ENCODE measurements around the gene GRK5.
A peak's percentile ranks its signal among the peaks of the same experiment; 100 is the strongest.

The GRK5 gene

DNA sequence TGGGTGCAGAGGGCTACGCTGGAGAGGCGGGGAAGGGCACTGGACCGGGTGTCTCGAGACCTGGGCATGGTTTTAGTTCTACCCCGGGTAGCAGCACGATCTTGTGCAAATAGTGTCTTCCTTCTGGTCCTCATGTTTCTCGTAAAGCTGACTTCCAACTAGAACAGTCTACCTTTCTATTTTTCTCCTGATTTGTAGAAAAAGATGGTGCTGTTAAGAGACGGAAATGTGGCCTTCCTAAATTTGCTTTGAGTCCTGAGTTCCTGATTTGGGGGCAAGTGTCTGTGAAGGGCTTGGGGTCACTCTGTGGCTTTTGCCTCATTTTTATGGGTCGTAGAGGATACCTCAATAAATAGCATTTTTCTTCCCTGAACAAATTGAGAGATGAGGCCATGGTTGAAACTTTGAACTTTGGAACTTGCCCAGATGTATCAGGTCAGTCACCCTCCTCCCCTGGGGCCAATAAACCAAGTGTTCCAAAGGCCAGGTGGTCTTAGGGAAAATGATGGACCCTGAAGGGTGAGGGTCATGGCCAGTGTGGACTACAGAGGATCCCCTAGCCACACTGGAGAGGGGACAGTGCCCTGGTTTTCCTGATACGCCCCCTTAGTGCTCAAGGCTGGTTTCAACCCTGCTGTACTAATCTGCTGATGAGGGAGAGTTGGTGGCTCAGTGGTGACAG, 45.2 kb downstream of the GRK5 start:
- ChIA-PET POLR2A (interaction anchor here (0.7 to 1.3 kb wide), 3 partner anchors 41 to 119 kb away, joined by 3 to 5 read pairs (median 4); partner anchors contain the start of gene GRK5), CTCF (interaction anchor here (0.8 to 4.9 kb wide), 8 partner anchors 10 to 164 kb away, joined by 3 to 24 read pairs (median 4); partner anchors contain the start of gene GRK5)
- DNase-seq (ENCODE audit: low read depth, low spot score): no peak
- TF ChIP-seq, protein P1, sequence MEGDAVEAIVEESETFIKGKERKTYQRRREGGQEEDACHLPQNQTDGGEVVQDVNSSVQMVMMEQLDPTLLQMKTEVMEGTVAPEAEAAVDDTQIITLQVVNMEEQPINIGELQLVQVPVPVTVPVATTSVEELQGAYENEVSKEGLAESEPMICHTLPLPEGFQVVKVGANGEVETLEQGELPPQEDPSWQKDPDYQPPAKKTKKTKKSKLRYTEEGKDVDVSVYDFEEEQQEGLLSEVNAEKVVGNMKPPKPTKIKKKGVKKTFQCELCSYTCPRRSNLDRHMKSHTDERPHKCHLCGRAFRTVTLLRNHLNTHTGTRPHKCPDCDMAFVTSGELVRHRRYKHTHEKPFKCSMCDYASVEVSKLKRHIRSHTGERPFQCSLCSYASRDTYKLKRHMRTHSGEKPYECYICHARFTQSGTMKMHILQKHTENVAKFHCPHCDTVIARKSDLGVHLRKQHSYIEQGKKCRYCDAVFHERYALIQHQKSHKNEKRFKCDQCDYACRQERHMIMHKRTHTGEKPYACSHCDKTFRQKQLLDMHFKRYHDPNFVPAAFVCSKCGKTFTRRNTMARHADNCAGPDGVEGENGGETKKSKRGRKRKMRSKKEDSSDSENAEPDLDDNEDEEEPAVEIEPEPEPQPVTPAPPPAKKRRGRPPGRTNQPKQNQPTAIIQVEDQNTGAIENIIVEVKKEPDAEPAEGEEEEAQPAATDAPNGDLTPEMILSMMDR (IDR thresholded peaks at IDR 0.05; ENCODE audit: insufficient read depth, low read length, missing control alignments): no peak
- H3K4me3 ChIP-seq (ENCODE audit: low read depth, low read length): no peak overlapping the region

DNA sequence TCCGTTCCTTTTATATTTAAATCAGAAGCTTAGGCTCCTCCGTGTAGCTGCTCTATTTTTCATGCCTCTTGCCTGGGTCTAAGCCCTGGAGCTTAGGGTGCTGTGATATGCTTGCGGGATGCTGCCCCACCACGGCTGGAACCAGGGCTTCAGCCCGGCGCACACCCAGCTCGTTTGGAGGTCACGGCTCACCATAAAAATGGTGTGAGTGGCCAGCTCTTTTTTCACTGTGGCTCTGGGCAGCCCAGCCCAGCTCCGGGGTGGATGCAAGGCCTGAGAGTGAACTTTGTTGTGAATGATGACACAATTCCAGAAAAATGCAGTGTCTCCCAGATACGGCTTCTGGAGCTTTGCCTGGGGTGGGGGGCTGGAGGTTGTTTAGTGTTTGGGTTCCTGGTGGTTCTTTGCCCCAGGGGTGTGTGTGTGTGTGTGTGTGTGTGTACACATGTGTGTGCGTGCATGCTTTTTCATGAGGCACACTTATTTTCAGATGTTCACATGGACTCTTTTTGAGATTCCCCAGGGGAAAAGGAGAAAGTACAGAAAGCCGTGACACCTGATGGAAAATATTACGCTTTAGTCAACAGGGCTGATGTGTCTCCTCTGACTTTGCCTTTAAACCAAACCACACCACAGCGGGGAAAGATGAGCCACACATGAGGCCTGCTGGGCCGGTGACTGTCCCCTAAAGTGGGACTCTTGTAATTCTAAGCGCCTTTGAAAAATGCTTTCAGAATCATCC, 46.2 kb downstream of the GRK5 start:
- TF ChIP-seq, protein P1 (IDR thresholded peaks at IDR 0.05; ENCODE audit: insufficient read depth, low read length, missing control alignments): peak; percentile 22
- CTCF ChIA-PET: interaction anchor here (0.8 to 4.9 kb wide), 6 partner anchors 10 to 163 kb away, joined by 3 to 24 read pairs (median 8); partner anchors contain the start of gene GRK5
- H3K4me3 ChIP-seq (ENCODE audit: low read depth, low read length): no peak overlapping the region
- DNase-seq (ENCODE audit: low read depth, low spot score): peak; percentile 67
- POLR2A ChIA-PET: interaction anchor here (0.6 to 1.3 kb wide), 5 partner anchors 42 to 148 kb away, joined by 3 to 5 read pairs (median 3); partner anchors contain the start of gene GRK5

DNA sequence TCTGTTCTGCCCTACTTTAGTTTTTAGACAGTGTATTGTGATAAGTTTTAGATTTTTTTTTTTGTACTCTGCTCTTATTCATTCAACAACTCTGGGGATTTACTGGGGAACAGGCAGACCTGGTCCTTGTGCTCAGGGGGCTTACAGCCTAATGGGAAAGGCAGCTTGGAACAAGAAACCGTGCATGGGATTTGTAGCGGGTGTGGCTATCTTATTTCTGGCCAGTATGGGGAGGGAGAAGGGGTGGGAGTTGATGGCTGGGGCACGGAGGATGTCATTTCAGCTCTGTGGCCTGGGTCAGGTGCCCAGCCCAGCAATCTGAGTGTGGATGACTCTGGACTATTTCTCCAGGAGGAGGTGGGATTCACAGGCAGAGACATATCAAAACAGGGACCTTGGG, 47.0 kb downstream of the GRK5 start:
- TF ChIP-seq, protein P1 (IDR thresholded peaks at IDR 0.05; ENCODE audit: insufficient read depth, low read length, missing control alignments): no peak
- POLR2A ChIA-PET: no interaction called here
- no peak for DNase-seq (ENCODE audit: low read depth, low spot score)
- H3K4me3 ChIP-seq (ENCODE audit: low read depth, low read length): no peak overlapping the region
- CTCF ChIA-PET: interaction anchor here (1.0 to 1.8 kb wide), 5 partner anchors 19 to 236 kb away, joined by 3 to 6 read pairs (median 4); no protein-coding TSS in a partner anchor

DNA sequence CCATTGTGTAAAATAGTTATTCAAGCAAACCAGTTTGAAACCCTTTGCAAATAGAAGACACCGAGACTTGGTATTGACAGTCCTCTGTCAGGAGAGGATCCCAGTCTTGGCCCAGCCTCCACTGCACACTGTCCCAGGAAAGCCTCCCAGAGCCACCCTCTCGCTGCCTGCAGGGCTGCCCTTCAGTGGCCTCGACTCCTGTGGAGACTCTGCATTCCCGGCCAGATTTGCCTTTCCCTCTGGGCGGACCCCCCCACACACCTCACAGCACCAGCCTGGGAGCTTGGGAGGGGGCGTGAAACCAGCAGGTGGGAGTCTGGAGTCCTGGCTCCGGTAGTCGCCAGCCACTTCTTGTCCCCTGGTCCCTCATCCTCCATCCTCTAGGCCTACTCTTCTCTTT, 48.7 kb downstream of the GRK5 start:
- POLR2A ChIA-PET: interaction anchor here (0.7 kb wide), 1 partner anchor 9 kb away, joined by 3 read pairs; no protein-coding TSS in a partner anchor
- CTCF ChIA-PET: no interaction called here
- TF ChIP-seq, protein P1 (IDR thresholded peaks at IDR 0.05; ENCODE audit: insufficient read depth, low read length, missing control alignments): no peak
- no peak for DNase-seq (ENCODE audit: low read depth, low spot score)
- H3K4me3 ChIP-seq (ENCODE audit: low read depth, low read length): no peak overlapping the region

GRCh38 chr10:119256897-119257296, 49.5 kb downstream of the GRK5 start:
- DNase-seq (ENCODE audit: low read depth, low spot score): no peak
- ChIA-PET POLR2A (no interaction called here), CTCF (no interaction called here)
- no peak overlapping the region for H3K4me3 ChIP-seq (ENCODE audit: low read depth, low read length)
- TF ChIP-seq, protein P1 (IDR thresholded peaks at IDR 0.05; ENCODE audit: insufficient read depth, low read length, missing control alignments): no peak

DNA sequence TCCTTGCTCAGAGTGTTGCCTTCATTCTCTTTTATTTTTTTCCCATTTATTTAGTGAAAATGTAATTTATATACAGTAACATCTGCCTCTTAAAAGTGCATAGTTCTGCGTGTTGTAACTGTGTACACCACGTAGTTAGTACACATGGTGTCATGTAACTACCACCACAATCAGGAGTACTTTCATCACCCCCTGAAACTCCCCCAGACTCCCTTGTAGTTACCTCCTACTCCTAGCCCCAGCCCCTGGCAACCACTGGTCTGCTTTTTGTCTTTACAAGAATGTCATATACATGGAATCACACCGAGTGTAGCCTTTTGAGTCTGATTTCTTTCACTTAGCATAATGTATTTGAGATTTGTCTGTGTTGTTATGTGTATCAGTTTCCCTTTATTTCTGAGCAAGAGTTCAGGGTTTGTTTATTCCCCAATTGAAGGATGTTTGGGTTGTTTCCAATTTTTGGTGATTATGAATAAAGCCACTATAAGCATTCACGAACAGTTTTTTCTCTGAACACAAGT, 50.6 kb downstream of the GRK5 start:
- ChIA-PET CTCF (no interaction called here), POLR2A (no interaction called here)
- DNase-seq (ENCODE audit: low read depth, low spot score): no peak
- TF ChIP-seq, protein P1 (IDR thresholded peaks at IDR 0.05; ENCODE audit: insufficient read depth, low read length, missing control alignments): no peak
- no peak overlapping the region for H3K4me3 ChIP-seq (ENCODE audit: low read depth, low read length)
